Epithelial cell of proximal tubule (primary cell): Measurements from ENCODE around the gene PSG6. TPM values are rescaled to one million over a fixed set of nuclear protein-coding genes. Genes with fewer than 3 reads are reported as not detected.
"Not testable (repeated sequence)": the region's sequence is repeated elsewhere in the genome, so short reads cannot be mapped to it uniquely, and the experiment has no call there.

ENCODE experiments used
- DNase-seq: peaks from one replicate; pipeline ENCODE4 v3.0.0-alpha.2; 2011; ENCODE audit warnings: low read depth
- H3K4me3 ChIP-seq: 2 replicates; pipeline ENCODE4 v1.5.1; 2011; ENCODE audit warnings: low read depth, mild to moderate bottlenecking, low read length
- total RNA-seq: library from RNA; depleted of rRNA; stranded (reverse); fragments of >200 nt; gene quantifications from 2 replicates; pipeline ENCODE4 v1.2.3, GENCODE V29; 2015
- TF ChIP-seq, protein P1 (sequence below): conservative IDR thresholded peaks from 2 replicates; pipeline ENCODE4 v1.5.1; 2012; ENCODE audit warnings: low read depth, mild to moderate bottlenecking, low read length

The PSG6 gene
- total RNA-seq, 1 donor from 2014 or later = not detected

DNA sequence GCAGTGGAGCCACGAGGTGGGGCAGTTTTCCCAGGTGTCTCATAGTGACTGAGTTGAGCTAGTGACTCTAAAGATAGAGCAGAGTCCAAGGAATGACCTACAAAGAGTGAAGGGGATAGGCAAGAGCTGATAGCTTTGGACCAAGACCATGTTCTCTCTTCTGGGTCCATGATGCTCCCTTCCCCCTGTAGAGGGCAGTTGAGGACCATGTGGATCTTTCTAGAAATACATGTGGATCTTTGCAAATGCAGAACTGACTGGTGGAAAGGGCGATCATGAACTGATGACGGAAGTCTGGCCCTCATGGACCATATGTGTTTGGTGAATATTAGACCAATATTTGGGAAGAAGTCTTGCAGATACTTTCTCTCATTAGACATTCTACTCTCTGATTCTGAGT is 45.1 kb downstream of the PSG6 start:
- TF ChIP-seq, protein P1, sequence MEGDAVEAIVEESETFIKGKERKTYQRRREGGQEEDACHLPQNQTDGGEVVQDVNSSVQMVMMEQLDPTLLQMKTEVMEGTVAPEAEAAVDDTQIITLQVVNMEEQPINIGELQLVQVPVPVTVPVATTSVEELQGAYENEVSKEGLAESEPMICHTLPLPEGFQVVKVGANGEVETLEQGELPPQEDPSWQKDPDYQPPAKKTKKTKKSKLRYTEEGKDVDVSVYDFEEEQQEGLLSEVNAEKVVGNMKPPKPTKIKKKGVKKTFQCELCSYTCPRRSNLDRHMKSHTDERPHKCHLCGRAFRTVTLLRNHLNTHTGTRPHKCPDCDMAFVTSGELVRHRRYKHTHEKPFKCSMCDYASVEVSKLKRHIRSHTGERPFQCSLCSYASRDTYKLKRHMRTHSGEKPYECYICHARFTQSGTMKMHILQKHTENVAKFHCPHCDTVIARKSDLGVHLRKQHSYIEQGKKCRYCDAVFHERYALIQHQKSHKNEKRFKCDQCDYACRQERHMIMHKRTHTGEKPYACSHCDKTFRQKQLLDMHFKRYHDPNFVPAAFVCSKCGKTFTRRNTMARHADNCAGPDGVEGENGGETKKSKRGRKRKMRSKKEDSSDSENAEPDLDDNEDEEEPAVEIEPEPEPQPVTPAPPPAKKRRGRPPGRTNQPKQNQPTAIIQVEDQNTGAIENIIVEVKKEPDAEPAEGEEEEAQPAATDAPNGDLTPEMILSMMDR = peak; percentile 27

GRCh38 chr19:42857544-42857867 is 60.2 kb downstream of the PSG6 start:
- H3K4me3 ChIP-seq = no peak overlapping the region
- TF ChIP-seq, protein P1 = no peak
- DNase-seq = no peak

More for the DNA sequence above, 45.1 kb downstream of the PSG6 start:
- no peak for DNase-seq
- no peak overlapping the region for H3K4me3 ChIP-seq

GRCh38 chr19:42856866-42857543 is 60.7 kb downstream of the PSG6 start:
- H3K4me3 ChIP-seq, DNase-seq: not testable (repeated sequence)
- TF ChIP-seq, protein P1 = peak; percentile 58

- not testable (repeated sequence) for DNase-seq
Observed at GRCh38 chr19:42854745-42855144, 62.9 kb downstream of the PSG6 start.

DNA sequence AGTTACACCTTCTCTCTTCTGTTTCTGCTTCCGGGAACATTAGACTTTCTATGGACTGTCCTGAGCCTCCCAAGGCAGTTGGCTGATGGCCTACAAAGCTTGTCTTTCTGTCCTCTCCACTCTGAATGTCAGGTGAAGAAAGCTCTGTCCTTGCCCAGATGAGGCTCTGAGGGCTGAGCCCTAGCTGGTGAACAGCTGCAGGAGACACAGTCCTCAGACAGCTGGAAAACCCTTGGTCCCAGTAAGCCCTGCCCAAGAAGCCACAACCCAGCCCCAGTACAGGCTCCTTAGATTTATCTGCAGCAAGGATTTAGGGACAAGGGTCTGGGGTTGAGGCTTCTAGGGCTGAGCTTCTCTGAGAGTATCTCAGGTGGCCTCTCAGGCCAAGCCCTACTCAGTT is 64.5 kb downstream of the PSG6 start:
- not testable (repeated sequence) for DNase-seq, H3K4me3 ChIP-seq

More at GRCh38 chr19:42854745-42855144, 62.9 kb downstream of the PSG6 start:
- not testable (repeated sequence) for H3K4me3 ChIP-seq

DNA sequence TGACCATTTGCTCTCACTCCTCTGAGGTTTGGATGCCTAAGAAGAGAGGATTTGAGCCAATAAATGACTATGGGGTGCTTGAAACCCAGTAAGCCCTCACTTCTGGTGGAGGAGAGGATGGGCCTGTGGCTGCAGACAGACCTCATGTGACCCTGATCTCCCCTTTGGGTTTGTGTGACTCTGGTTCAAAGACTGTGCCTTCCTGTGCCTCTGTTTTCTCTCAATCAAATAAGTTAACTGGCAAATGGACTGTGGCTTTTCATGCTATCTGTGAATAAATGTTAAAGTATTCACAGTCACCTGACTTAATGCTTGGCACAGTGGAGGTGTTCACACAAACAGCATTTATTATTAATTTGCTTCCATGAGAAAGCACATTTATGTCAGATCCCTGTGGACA is 64.9 kb downstream of the PSG6 start:
- DNase-seq = peak; percentile 43
- H3K4me3 ChIP-seq = not testable (repeated sequence)

Other genes with a start within 250 kb of the PSG6 start
- gene PSG3, start 177.4 kb downstream of the PSG6 start, total RNA-seq = 0.07 TPM in 1 of 2 replicates, not detected in the other
- gene PSG8, start 152.2 kb downstream of the PSG6 start, total RNA-seq = 0.07 and 1.2 TPM in 2 replicates
- 0.06 TPM in 1 of 2 replicates, not detected in the other for gene PSG1, start 38.2 kb downstream of the PSG6 start, total RNA-seq
- not detected in 2 replicates for gene PSG7, start 19.3 kb upstream of the PSG6 start, total RNA-seq
- not detected in 2 replicates for gene PSG11, start 108.6 kb upstream of the PSG6 start, total RNA-seq
- gene PSG2, start 164.8 kb upstream of the PSG6 start, total RNA-seq = not detected in 2 replicates